IPS-NIHi7 (cell line): Measurements from ENCODE around the gene ZG16.
"Not testable (repeated sequence)": the region's sequence is repeated elsewhere in the genome, so short reads cannot be mapped to it uniquely, and the experiment has no call there.

Experiments
- DNase-seq: peaks from one replicate; pipeline ENCODE4 v3.0.0; 2012; ENCODE audit warnings: mixed read lengths; ENCODE audit errors: extremely low spot score

ZG16 gene

DNA sequence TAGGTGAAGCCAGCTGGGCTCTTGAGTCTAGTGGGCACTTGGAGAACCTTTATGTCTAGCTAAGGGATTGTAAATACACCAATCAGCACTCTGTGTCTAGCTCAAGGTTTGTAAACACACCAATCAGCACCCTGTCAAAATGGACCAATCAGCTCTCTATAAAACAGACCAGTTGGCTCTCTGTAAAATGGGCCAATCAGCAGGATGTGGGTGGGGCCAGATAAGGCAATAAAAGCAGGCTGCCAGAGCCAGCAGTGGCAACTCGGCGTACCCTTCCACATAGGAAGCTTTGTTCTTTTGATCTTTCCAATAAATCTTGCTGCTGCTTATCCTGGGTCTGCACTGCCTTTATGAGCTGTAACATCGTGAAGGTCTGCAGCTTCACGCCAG lies 29.3 kb upstream of the ZG16 start:
- not testable (repeated sequence) for DNase-seq

DNA sequence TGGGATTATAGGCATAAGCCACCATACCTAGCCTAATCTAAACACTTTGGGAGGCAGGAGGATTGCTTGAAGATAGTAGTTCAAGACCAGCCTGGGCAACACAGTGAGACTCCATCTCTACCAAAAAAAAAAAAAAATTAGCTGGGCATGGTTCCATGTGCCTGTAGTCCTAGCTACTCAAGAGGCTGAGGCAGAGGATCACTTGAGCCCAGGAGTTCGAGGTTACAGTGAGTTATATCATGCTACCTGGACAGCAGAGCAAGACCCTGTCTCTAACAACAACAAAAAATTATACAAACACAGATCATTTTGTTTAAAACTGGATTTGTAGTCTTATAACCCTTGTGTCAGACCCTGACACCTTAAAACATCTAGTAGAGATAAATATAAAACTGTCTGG lies 24.5 kb upstream of the ZG16 start:
- no peak for DNase-seq

DNA sequence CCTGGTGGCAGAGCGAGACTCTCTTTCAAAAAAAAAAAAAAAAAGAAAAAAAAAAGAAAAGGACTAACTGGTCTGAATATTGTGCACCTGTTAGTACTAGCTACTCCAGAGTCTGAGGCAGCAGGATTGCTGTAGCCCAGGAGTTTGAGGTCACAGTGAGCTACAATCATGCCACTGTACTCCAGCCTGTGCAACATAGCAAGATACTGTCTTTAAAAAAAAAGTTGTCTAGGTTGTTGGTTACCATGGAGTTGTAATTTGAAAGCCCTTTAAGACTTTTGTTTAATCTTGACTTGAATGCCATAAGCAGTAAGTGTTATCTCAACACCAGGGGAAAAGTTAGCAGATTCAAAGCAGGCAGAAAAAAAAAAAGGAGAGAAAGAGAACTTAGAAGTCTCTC lies 21.4 kb upstream of the ZG16 start:
- DNase-seq = no peak

DNA sequence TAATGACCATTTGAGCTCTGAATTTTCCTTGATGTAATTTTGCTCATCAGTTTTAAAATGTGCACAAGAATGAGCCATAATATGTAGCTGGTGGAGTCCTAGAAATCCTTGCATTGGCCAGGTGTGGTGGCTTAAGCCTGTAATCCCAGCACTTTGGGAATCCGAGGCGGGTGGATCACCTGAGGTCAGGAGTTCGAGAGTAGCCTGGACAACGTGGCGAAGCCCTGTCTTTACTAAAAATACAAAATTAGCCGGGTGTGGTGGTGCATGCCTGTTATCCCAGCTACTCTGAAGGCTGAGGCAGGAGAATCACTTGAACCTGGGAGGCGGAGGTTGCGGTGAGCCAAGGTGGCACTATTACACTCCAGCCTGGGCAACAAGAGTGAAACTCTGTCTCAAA lies 21.0 kb upstream of the ZG16 start:
- DNase-seq = not testable (repeated sequence)

- peak; percentile 13 for DNase-seq
These were observed 20.0 kb upstream of the ZG16 start for GRCh38 chr16:29757950-29758466.

- peak; percentile 8 for DNase-seq
These were observed 17.3 kb upstream of the ZG16 start for GRCh38 chr16:29760567-29761279.

GRCh38 chr16:29761280-29761651 lies 16.8 kb upstream of the ZG16 start:
- not testable (repeated sequence) for DNase-seq

- no peak for DNase-seq
These were observed 16.2 kb upstream of the ZG16 start for GRCh38 chr16:29761882-29762281.

GRCh38 chr16:29763326-29763725 lies 14.7 kb upstream of the ZG16 start:
- no peak for DNase-seq

DNA sequence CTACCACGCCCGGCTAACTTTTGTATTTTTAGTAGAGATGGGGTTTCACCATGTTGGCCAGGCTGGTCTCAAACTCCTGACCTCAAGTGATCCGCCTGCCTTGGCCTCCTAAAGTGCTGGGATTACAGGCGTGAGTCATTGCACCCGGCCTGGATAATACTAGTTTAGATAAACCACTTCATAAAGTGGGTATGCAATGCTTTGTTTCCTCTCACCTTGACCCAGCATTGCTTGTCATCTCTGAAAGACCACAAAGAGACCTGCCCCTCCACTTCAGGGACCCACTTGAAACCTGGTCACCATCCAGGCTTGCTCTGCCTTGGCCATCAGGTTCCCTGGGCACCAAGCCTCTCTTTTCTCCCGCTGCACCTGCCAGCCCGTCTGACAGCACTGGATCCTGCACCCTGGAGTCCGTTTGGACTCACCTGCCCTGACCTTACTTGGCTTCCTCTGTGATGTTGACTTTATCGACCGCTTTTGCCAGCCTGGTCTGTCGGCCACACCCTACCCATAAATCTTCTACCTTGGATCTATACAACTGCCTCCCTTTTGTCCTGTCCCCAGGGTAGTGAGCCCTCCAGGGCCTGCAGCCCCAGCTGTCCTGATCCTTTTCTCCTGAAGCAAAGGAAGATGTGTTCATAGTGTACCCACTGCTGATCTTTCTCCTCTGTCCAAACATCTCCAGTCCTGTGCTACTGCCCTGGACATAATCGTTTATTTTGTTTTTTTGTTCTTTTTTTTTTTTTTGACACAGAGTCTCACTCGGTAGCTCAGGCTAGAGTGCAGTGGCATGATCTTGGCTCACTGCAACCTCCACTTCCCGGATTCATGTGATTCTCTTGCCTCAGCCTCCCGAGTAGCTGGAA lies 12.7 kb upstream of the ZG16 start:
- no peak for DNase-seq

- DNase-seq = no peak
These were observed 11.5 kb upstream of the ZG16 start for GRCh38 chr16:29766571-29766970.

DNA sequence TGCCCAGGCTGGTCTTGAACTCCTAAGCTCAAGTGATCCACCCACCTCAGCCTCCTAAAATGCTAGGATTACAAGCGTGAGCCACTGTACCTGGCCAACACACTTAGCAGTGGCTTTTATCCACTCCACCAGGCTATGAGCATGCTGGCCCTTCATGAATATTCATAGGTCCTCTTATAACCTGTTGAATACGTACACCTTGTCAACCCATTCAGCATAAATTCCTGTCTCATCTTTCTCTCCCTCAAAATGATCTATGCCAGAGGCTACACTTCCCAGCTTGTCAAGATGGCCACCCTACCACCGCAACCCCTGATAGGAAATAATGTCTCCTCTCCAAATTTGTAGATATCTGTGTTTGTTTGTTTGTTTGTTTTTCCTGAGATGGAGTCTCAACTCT lies 11.0 kb upstream of the ZG16 start:
- DNase-seq = no peak

- no peak for DNase-seq
These were observed 8.5 kb upstream of the ZG16 start for GRCh38 chr16:29769507-29769906.

DNA sequence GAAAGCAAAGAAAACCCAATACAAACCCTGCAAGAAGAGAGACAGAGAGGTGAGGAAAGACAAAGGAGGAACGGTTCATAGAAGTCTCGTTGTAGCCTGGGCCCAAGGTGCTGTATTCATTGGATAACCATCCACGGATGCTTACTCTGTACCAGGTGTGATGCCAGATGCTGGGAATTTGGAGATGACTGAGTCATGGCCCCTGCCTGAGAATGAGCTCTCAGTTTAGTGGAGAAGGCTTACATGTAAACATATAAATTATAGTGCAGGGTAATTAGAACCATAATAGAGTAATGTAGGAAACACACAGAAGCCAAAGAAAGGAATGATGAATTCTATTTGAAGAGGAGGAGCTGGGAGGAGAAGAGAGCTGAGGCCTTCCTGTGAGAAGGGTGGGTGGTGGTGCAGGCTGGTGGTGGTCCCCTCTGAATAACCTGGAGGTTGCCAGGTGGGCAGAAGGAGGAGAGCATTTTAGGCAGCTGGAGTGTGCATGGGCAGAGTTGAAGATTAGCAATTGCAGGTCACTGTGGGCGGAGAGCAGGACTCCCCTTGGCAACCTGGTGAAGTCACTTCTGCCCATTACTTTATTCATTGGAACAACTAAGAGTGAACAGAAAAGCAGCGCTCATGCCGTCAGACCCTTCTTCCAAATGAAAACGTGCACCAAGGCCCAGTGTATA lies 7.7 kb upstream of the ZG16 start:
- DNase-seq = no peak

GRCh38 chr16:29772330-29772729 lies 5.7 kb upstream of the ZG16 start:
- DNase-seq = not testable (repeated sequence)

GRCh38 chr16:29774730-29775129 lies 3.3 kb upstream of the ZG16 start:
- DNase-seq = no peak

DNA sequence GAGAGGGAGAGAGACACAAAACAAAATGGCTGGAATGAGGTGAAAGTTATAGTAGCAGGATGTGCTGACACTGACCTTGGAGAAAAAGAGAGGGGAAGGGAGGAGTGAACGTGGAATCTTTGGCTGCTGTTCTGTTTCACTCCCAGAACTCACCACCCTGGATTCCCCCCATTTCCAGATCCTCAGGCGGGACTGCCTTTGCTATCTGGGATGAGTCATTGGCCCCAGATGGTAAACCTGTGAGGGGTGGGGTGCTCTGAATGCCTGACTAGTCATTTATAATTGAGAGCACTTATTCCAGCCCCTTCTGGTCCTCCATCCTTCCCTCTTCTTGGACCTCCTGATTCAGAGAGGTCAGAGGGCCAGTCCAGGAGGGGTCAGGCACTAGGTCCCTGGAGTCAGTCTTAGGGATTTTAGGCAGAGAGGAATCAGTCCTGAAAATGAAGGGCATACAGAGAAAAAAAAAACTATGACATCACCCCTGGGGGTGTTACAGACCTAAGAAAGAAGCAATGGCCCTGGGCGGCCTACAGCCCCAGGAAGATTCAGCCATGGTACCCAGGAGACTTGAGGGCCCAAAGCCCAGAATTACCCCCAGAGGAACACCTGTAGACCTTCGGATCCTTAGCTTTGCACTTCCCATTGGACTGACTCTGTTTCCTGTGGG lies 2.2 kb upstream of the ZG16 start:
- no peak for DNase-seq

GRCh38 chr16:29779474-29779873 lies 1.4 kb downstream of the ZG16 start:
- no peak for DNase-seq

GRCh38 chr16:29783094-29783953 lies 5.3 kb downstream of the ZG16 start:
- DNase-seq = not testable (repeated sequence)

DNA sequence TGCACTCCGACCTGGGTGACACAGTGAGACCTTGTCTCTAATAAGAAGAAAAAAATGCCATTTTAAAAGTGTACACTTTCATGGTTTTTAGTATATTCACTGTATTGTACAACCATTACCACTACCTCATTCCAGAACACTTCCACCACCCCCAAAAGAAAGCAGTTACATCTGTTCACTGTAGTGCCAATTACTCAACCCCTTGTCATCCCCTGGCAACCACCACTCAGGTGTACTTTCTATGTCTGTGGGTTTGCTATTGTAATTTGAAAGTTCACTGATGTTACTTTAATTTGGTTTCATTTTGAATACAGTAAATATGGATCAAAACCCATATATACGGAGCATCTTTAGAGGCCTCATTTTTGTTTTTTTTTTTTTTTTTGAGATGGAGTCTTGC lies 6.1 kb downstream of the ZG16 start:
- DNase-seq = no peak
